ENCODE results near the gene BBLN. TPM values are rescaled to one million over a fixed set of nuclear protein-coding genes. Genes with fewer than 3 reads are reported as not detected.
A peak's percentile ranks its signal among the peaks of the same experiment; 100 is the strongest.

BBLN gene
- total RNA-seq, 2 donors from 2014 or later: 208 to 329 TPM

- no peaks in the 10 kb centered on the region for H3K27me3 ChIP-seq (replicated peaks; ENCODE audit: insufficient read depth)
- no peak for ATAC-seq (ENCODE audit: insufficient number of reproducible peaks, low FRiP score, low read depth)
- H3K9me3 ChIP-seq: no peaks in the 10 kb centered on the region
- TF ChIP-seq CTCF (IDR thresholded peaks at IDR 0.05): no peak
- H3K4me3 ChIP-seq: no peak overlapping the region
- H3K36me3 ChIP-seq: peaks cover 13% of the 10 kb centered on the region
- DNase-seq (ENCODE audit: low spot score): no peak
- H3K4me1 ChIP-seq (ENCODE audit: control insufficient read depth in 1 of 2, low read depth in 2 of 2): peaks cover 18 to 21% of the 10 kb centered on the region in 2 donors
- H3K27ac ChIP-seq: no peak overlapping the region
These were observed 36.5 kb upstream of the BBLN start for GRCh38 chr9:128123451-128124080.

GRCh38 chr9:128124451-128124850 lies 35.6 kb upstream of the BBLN start:
- no peak for TF ChIP-seq CTCF (IDR thresholded peaks at IDR 0.05)
- peaks cover 23 to 30% of the 10 kb centered on the region in 2 donors for H3K4me1 ChIP-seq (ENCODE audit: control insufficient read depth in 1 of 2, low read depth in 2 of 2)
- ATAC-seq (ENCODE audit: insufficient number of reproducible peaks, low FRiP score, low read depth): no peak
- no peak for DNase-seq (ENCODE audit: low spot score)
- H3K27ac ChIP-seq: no peak overlapping the region
- H3K4me3 ChIP-seq: no peak overlapping the region
- H3K36me3 ChIP-seq: peaks cover 13% of the 10 kb centered on the region
- H3K27me3 ChIP-seq (replicated peaks; ENCODE audit: insufficient read depth): no peaks in the 10 kb centered on the region
- no peaks in the 10 kb centered on the region for H3K9me3 ChIP-seq

GRCh38 chr9:128124873-128125579 lies 35.0 kb upstream of the BBLN start:
- Histone ChIP-seq H3K36me3 (peaks cover 13% of the 10 kb centered on the region), H3K27me3 (replicated peaks; ENCODE audit: insufficient read depth) (no peaks in the 10 kb centered on the region), H3K27ac (no peak overlapping the region), H3K4me1 (ENCODE audit: control insufficient read depth in 1 of 2, low read depth in 2 of 2) (peaks cover 23 to 32% of the 10 kb centered on the region in 2 donors), H3K4me3 (no peak overlapping the region), H3K9me3 (no peaks in the 10 kb centered on the region)
- DNase-seq (ENCODE audit: low spot score): no peak
- TF ChIP-seq CTCF (IDR thresholded peaks at IDR 0.05): peak; percentile 27
- no peak for ATAC-seq (ENCODE audit: insufficient number of reproducible peaks, low FRiP score, low read depth)

- TF ChIP-seq CTCF (IDR thresholded peaks at IDR 0.05): no peak
- ATAC-seq (ENCODE audit: insufficient number of reproducible peaks, low FRiP score, low read depth) (no peak), DNase-seq (ENCODE audit: low spot score) (no peak)
- H3K27ac ChIP-seq: no peak overlapping the region
- H3K4me3 ChIP-seq: no peak overlapping the region
- H3K27me3 ChIP-seq (replicated peaks; ENCODE audit: insufficient read depth): no peaks in the 10 kb centered on the region
- H3K9me3 ChIP-seq: no peaks in the 10 kb centered on the region
- H3K4me1 ChIP-seq (ENCODE audit: control insufficient read depth in 1 of 2, low read depth in 2 of 2): peaks cover 23 to 32% of the 10 kb centered on the region in 2 donors
- peaks cover 13% of the 10 kb centered on the region for H3K36me3 ChIP-seq
These were observed 34.3 kb upstream of the BBLN start for GRCh38 chr9:128125580-128126354.

GRCh38 chr9:128127568-128127989 lies 32.5 kb upstream of the BBLN start, which contains the start of gene PTGES2:
Gene PTGES2 (minus strand): TSS chr9:128127729. CDS start chr9:128127717, 12 bp downstream.
- H3K4me3 ChIP-seq: peak within 1 kb of the TSS; percentile 94
- H3K4me1 ChIP-seq (ENCODE audit: control insufficient read depth in 1 of 2, low read depth in 2 of 2): peaks cover 23 to 32% of the 10 kb centered on the region in 2 donors
- no peaks in the 10 kb centered on the region for H3K9me3 ChIP-seq
- peak within 1 kb of the TSS; percentile 90 to 98 for H3K27ac ChIP-seq
- ATAC-seq (ENCODE audit: insufficient number of reproducible peaks, low FRiP score, low read depth): peak; percentile 87
- H3K36me3 ChIP-seq: peaks cover 3% of the 10 kb centered on the region
- DNase-seq (ENCODE audit: low spot score): no peak
- no peaks in the 10 kb centered on the region for H3K27me3 ChIP-seq (replicated peaks; ENCODE audit: insufficient read depth)
- TF ChIP-seq CTCF (IDR thresholded peaks at IDR 0.05): no peak

Data from thoracic aorta (tissue), 2 donors.